ENCODE measurements around the gene CISH. TPM values are rescaled to one million over a fixed set of nuclear protein-coding genes. Genes with fewer than 3 reads are reported as not detected.
A peak's percentile ranks its signal among the peaks of the same experiment; 100 is the strongest.

CISH gene
- total RNA-seq, 5 donors from 2014 or later (not counting 1 experiment from before 2014, with no cell fraction given): 37.4 to 217 (median 190) TPM

GRCh38 chr3:50605901-50606326 is 5.7 kb downstream of the CISH start:
- WGBS (ENCODE audit: insufficient coverage): 50% methylated on average over 4 of the region's 5 CpGs
- Histone ChIP-seq H3K36me3 (ENCODE audit: control insufficient read depth in 2 of 2, extremely low read depth in 1 of 2, insufficient read depth in 1 of 2, low read length in 1 of 2) (peaks cover 3 to 80% of the 10 kb centered on the region in 2 donors), H3K4me3 (ENCODE audit: control insufficient read depth in 1 of 2, extremely low read depth in 1 of 2, low read length in 1 of 2) (peak overlapping the region; percentile 58 to 93), H3K9me3 (no peaks in the 10 kb centered on the region), H3K4me1 (ENCODE audit: control insufficient read depth in 1 of 2, extremely low read depth in 1 of 2, insufficient read depth in 2 of 2, low read length in 2 of 2) (peaks cover 65 to 100% of the 10 kb centered on the region in 2 experiments), H3K27me3 (replicated peaks in 1 of 2; ENCODE audit: control insufficient read depth in 2 of 2, extremely low read depth in 1 of 2, insufficient read depth in 2 of 2, low read length in 1 of 2) (no peaks in the 10 kb centered on the region), H3K27ac (ENCODE audit: low read length) (peak overlapping the region; percentile 76)
- peaks cover 93 to 100% (median 95%) of the 10 kb centered on the region in 3 donors for H3K4me1 Mint-ChIP-seq
- H3K27ac Mint-ChIP-seq: peak overlapping the region; percentile 99 to 100
- peak overlapping the region; percentile 80 to 96 (median 93) for H3K4me3 Mint-ChIP-seq
- H3K27me3 Mint-ChIP-seq: no peaks in the 10 kb centered on the region
- H3K36me3 Mint-ChIP-seq: peaks cover 70% of the 10 kb centered on the region
- ATAC-seq (replicated peaks in 1 of 4) (no peak), DNase-seq (no peak)
- no peaks in the 10 kb centered on the region for H3K9me3 Mint-ChIP-seq
- CTCF ChIA-PET: no interaction called here
- POLR2A ChIA-PET: no interaction called here

GRCh38 chr3:50604628-50605588 is 6.7 kb downstream of the CISH start:
- H3K36me3 Mint-ChIP-seq: peaks cover 60% of the 10 kb centered on the region
- H3K27ac Mint-ChIP-seq: peak overlapping the region; percentile 99 to 100
- peaks cover 75 to 100% of the 10 kb centered on the region in 2 experiments for H3K4me1 ChIP-seq (ENCODE audit: control insufficient read depth in 1 of 2, extremely low read depth in 1 of 2, insufficient read depth in 2 of 2, low read length in 2 of 2)
- H3K9me3 ChIP-seq: no peaks in the 10 kb centered on the region
- peak overlapping the region; percentile 76 for H3K27ac ChIP-seq (ENCODE audit: low read length)
- POLR2A ChIA-PET: no interaction called here
- H3K4me3 Mint-ChIP-seq: peak overlapping the region; percentile 80 to 96 (median 93)
- peaks cover 3 to 74% of the 10 kb centered on the region in 2 donors for H3K36me3 ChIP-seq (ENCODE audit: control insufficient read depth in 2 of 2, extremely low read depth in 1 of 2, insufficient read depth in 1 of 2, low read length in 1 of 2)
- WGBS (ENCODE audit: insufficient coverage): 63% methylated on average over 10 of the region's 14 CpGs
- peak overlapping the region in 1 of 2 donors; percentile 93 for H3K4me3 ChIP-seq (ENCODE audit: control insufficient read depth in 1 of 2, extremely low read depth in 1 of 2, low read length in 1 of 2)
- ATAC-seq (replicated peaks in 1 of 4): no peak
- no peaks in the 10 kb centered on the region for H3K27me3 Mint-ChIP-seq
- CTCF ChIA-PET: no interaction called here
- DNase-seq: no peak
- no peaks in the 10 kb centered on the region for H3K9me3 Mint-ChIP-seq
- H3K4me1 Mint-ChIP-seq: peaks cover 97 to 100% (median 99%) of the 10 kb centered on the region in 3 donors
- H3K27me3 ChIP-seq (replicated peaks in 1 of 2; ENCODE audit: control insufficient read depth in 2 of 2, extremely low read depth in 1 of 2, insufficient read depth in 2 of 2, low read length in 1 of 2): no peaks in the 10 kb centered on the region

DNA sequence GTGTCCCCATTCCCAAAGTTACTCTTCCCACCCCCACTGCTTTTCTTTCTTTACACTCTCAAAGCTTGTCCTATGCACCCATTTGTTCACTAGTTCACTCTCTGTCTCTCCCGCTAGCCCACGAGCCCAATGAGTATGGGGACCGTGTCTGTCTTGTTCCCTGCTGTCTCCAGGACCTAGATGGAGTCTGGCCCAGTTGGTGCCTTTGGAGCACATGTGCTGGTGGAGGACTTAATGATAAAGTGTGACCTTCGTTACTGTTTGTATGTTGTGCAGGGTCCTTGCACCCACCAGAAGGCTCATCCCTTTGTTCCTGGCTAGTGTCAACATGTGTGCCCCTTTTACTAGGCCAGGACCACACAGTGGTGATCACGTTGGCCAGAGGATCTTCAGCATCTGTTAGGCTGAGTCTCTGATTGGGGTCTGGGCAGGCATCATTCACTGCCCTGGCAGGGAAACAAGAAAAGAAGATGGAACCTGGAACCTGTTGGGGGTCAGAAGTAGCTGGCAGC is 7.4 kb downstream of the CISH start:
- H3K9me3 Mint-ChIP-seq: no peaks in the 10 kb centered on the region
- peak overlapping the region; percentile 76 for H3K27ac ChIP-seq (ENCODE audit: low read length)
- no peak overlapping the region for H3K4me3 ChIP-seq (ENCODE audit: control insufficient read depth in 1 of 2, extremely low read depth in 1 of 2, low read length in 1 of 2)
- 83% methylated on average over 2 of the region's 5 CpGs for WGBS (ENCODE audit: insufficient coverage)
- peaks cover 75 to 100% of the 10 kb centered on the region in 2 experiments for H3K4me1 ChIP-seq (ENCODE audit: control insufficient read depth in 1 of 2, extremely low read depth in 1 of 2, insufficient read depth in 2 of 2, low read length in 2 of 2)
- ATAC-seq (replicated peaks in 1 of 4) (no peak), DNase-seq (no peak)
- H3K4me3 Mint-ChIP-seq: peak overlapping the region in 2 of 3 donors; percentile 49 to 93
- CTCF ChIA-PET: no interaction called here
- H3K36me3 Mint-ChIP-seq: peaks cover 53% of the 10 kb centered on the region
- H3K27me3 Mint-ChIP-seq: no peaks in the 10 kb centered on the region
- POLR2A ChIA-PET: no interaction called here
- H3K27ac Mint-ChIP-seq: peak overlapping the region; percentile 99 to 100
- no peaks in the 10 kb centered on the region for H3K27me3 ChIP-seq (replicated peaks in 1 of 2; ENCODE audit: control insufficient read depth in 2 of 2, extremely low read depth in 1 of 2, insufficient read depth in 2 of 2, low read length in 1 of 2)
- H3K9me3 ChIP-seq: no peaks in the 10 kb centered on the region
- H3K4me1 Mint-ChIP-seq: peaks cover 99% of the 10 kb centered on the region in 3 donors
- H3K36me3 ChIP-seq (ENCODE audit: control insufficient read depth in 2 of 2, extremely low read depth in 1 of 2, insufficient read depth in 1 of 2, low read length in 1 of 2): peaks cover 3 to 66% of the 10 kb centered on the region in 2 donors

DNA sequence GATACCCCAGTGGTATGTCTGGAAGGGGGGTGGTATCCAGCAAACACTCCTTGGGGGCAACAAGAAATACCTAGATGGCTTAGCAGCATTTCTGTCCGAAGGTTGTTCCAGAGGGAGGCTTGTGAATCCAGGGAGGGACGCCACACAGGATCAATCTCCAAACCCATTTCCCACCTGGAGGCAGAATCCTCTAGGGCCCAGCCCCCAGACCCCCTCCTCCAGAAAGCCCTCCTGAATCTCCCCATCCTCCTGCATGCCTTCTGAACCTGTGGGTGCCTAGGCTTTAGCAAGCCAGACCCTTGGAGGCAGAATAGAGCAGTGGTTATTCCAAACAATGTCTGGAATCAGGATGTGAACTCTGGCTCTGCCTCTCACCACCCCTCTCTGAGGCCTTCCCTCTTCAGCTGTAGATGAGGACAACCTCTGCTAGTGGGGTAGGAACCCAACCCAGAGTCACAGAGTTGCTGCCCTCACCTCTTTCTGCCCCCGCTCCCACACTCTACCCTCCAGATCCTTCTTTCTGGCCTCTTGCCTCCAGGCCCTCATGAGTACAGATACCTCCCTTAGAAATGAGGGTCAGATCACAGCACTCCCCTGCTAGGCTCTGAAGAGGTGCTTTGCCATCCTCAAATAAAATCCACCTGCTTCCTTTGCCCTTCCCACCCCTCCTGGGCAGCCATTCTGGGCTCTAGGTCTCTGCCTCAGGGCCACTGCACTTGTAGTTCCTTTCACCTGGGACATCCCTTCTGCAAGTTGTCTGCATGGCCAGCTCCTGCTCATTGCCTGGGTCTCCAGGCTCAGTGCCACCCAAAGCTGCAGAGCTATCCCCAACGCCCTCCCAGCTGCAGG is 8.1 kb downstream of the CISH start:
- Mint-ChIP-seq H3K9me3 (no peaks in the 10 kb centered on the region), H3K36me3 (peaks cover 46% of the 10 kb centered on the region), H3K27me3 (no peaks in the 10 kb centered on the region), H3K27ac (peak overlapping the region; percentile 99 to 100), H3K4me3 (peak overlapping the region in 2 of 3 donors; percentile 49 to 93), H3K4me1 (peaks cover 95 to 98% (median 97%) of the 10 kb centered on the region in 3 donors)
- Histone ChIP-seq H3K27ac (ENCODE audit: low read length) (peak overlapping the region; percentile 76), H3K36me3 (ENCODE audit: control insufficient read depth in 2 of 2, extremely low read depth in 1 of 2, insufficient read depth in 1 of 2, low read length in 1 of 2) (peaks cover 3 to 59% of the 10 kb centered on the region in 2 donors), H3K9me3 (no peaks in the 10 kb centered on the region), H3K4me1 (ENCODE audit: control insufficient read depth in 1 of 2, extremely low read depth in 1 of 2, insufficient read depth in 2 of 2, low read length in 2 of 2) (peaks cover 72 to 100% of the 10 kb centered on the region in 2 experiments), H3K4me3 (ENCODE audit: control insufficient read depth in 1 of 2, extremely low read depth in 1 of 2, low read length in 1 of 2) (no peak overlapping the region), H3K27me3 (replicated peaks in 1 of 2; ENCODE audit: control insufficient read depth in 2 of 2, extremely low read depth in 1 of 2, insufficient read depth in 2 of 2, low read length in 1 of 2) (no peaks in the 10 kb centered on the region)
- 60% methylated on average over 2 of the region's 4 CpGs for WGBS (ENCODE audit: insufficient coverage)
- POLR2A ChIA-PET: no interaction called here
- no peak for ATAC-seq (replicated peaks in 1 of 4)
- CTCF ChIA-PET: no interaction called here
- DNase-seq: no peak

- DNase-seq: no peak
- peaks cover 38% of the 10 kb centered on the region for H3K36me3 Mint-ChIP-seq
- Histone ChIP-seq H3K36me3 (ENCODE audit: control insufficient read depth in 2 of 2, extremely low read depth in 1 of 2, insufficient read depth in 1 of 2, low read length in 1 of 2) (peaks cover 3 to 51% of the 10 kb centered on the region in 2 donors), H3K27ac (ENCODE audit: low read length) (peak overlapping the region; percentile 76), H3K4me3 (ENCODE audit: control insufficient read depth in 1 of 2, extremely low read depth in 1 of 2, low read length in 1 of 2) (peak overlapping the region in 1 of 2 donors; percentile 28), H3K9me3 (no peaks in the 10 kb centered on the region), H3K27me3 (replicated peaks in 1 of 2; ENCODE audit: control insufficient read depth in 2 of 2, extremely low read depth in 1 of 2, insufficient read depth in 2 of 2, low read length in 1 of 2) (no peaks in the 10 kb centered on the region), H3K4me1 (ENCODE audit: control insufficient read depth in 1 of 2, extremely low read depth in 1 of 2, insufficient read depth in 2 of 2, low read length in 2 of 2) (peaks cover 65 to 94% of the 10 kb centered on the region in 2 experiments)
- peaks cover 91 to 97% (median 93%) of the 10 kb centered on the region in 3 donors for H3K4me1 Mint-ChIP-seq
- peak overlapping the region; percentile 99 to 100 for H3K27ac Mint-ChIP-seq
- H3K4me3 Mint-ChIP-seq: peak overlapping the region in 2 of 3 donors; percentile 72 to 93
- POLR2A ChIA-PET: interaction anchor here (0.6 kb wide), 2 partner anchors 28 to 451 kb away, joined by 5 to 7 read pairs; no protein-coding TSS in a partner anchor
- no peaks in the 10 kb centered on the region for H3K27me3 Mint-ChIP-seq
- ATAC-seq (replicated peaks in 1 of 4): peak in 1 of 4 experiments; percentile 1
- WGBS (ENCODE audit: insufficient coverage): 71% methylated on average over 7 of the region's 9 CpGs
- CTCF ChIA-PET: interaction anchor here (0.7 to 1.6 kb wide), 6 partner anchors 11 to 35 kb away, joined by 3 to 8 read pairs (median 4); partner anchors contain the start of gene C3orf18 (in 1 of the 2)
- no peaks in the 10 kb centered on the region for H3K9me3 Mint-ChIP-seq
Observed at GRCh38 chr3:50602595-50603191, 8.9 kb downstream of the CISH start.

All from T-cell (primary cell).